PC-9 (cell line): ENCODE results near the gene NUP155. TPM values are rescaled to one million over a fixed set of nuclear protein-coding genes. Genes with fewer than 3 reads are reported as not detected.

ENCODE experiments used
- BruUV-seq: library from RNA; stranded (reverse); fragments of 400-500 nt; replicated peaks from 2 replicates; lab custom pipeline; 2021; lab: Mats Ljungman, UMichigan
- CTCF ChIA-PET: fragments of 300-600 bp; sonication (Branson Sonifier 250); formaldehyde crosslinking; loops from one replicate; lab custom pipeline; 2022; ENCODE audit warnings: antibody characterized with exemption; lab: Charles Lee
- POLR2A ChIA-PET: fragments of 300-600 bp; sonication (Branson Sonifier 250); formaldehyde crosslinking; loops from one replicate; lab custom pipeline; 2022; ENCODE audit warnings: antibody characterized with exemption; ENCODE audit not compliant: unreplicated experiment; lab: Charles Lee
- DNase-seq, 2 experiments: peaks; one replicate each; pipeline versions ENCODE4 v3.0.0 to v3.0.0-alpha.2; 2015 to 2022; ENCODE audit warnings: mixed read lengths in 1 of 2
- H2AFZ ChIP-seq: fragments of 200-600 bp; sonication (generic); 2 replicates; pipeline ENCODE4 v1.8.1; 2017; ENCODE audit warnings: antibody characterized with exemption
- H3F3A ChIP-seq: fragments of 200-600 bp; sonication (generic); 2 replicates; pipeline ENCODE4 v1.8.1; 2017; ENCODE audit warnings: antibody characterized with exemption, mild to moderate bottlenecking, low read depth; ENCODE audit not compliant: insufficient read depth
- H3K27ac ChIP-seq: fragments of 200-600 bp; sonication (generic); 2 replicates; pipeline ENCODE4 v1.6.1; 2016; ENCODE audit warnings: mixed run types
- H3K27me3 ChIP-seq: fragments of 200-600 bp; sonication (generic); 2 replicates; pipeline ENCODE4 v1.6.1; 2016; ENCODE audit warnings: low read depth, mixed run types; ENCODE audit not compliant: insufficient read depth
- H3K36me3 ChIP-seq: fragments of 200-600 bp; sonication (generic); 2 replicates; pipeline ENCODE4 v1.6.1; 2016; ENCODE audit warnings: low read depth, mixed run types
- H3K4me1 ChIP-seq: fragments of 200-600 bp; sonication (generic); replicated peaks from 2 replicates; pipeline ENCODE4 v1.6.1; 2016; ENCODE audit warnings: mixed run types; ENCODE audit not compliant: insufficient read depth
- H3K4me2 ChIP-seq: fragments of 200-600 bp; sonication (generic); 2 replicates; pipeline ENCODE4 v1.6.1; 2017; ENCODE audit warnings: mixed run types
- H3K4me3 ChIP-seq: fragments of 200-600 bp; sonication (generic); 2 replicates; pipeline ENCODE4 v1.6.1; 2016; ENCODE audit warnings: mixed run types
- H3K79me2 ChIP-seq: fragments of 200-600 bp; sonication (generic); 2 replicates; pipeline ENCODE4 v1.6.1; 2017; ENCODE audit warnings: low read depth, mixed run types
- H3K9me2 ChIP-seq: fragments of 200-600 bp; sonication (generic); 2 replicates; pipeline ENCODE4 v1.8.1; 2017; ENCODE audit warnings: mild to moderate bottlenecking; ENCODE audit not compliant: insufficient read depth
- H3K9me3 ChIP-seq: fragments of 200-600 bp; sonication (generic); 2 replicates; pipeline ENCODE4 v1.8.1; 2016; ENCODE audit warnings: low read depth; ENCODE audit not compliant: insufficient read depth
- H4K20me1 ChIP-seq: fragments of 200-600 bp; sonication (generic); 2 replicates; pipeline ENCODE4 v1.8.1; 2017; ENCODE audit not compliant: insufficient read depth
- CTCF ChIP-seq: fragments of 200-600 bp; sonication (generic); conservative IDR thresholded peaks from 2 replicates; pipeline ENCODE4 v1.6.1; 2017; ENCODE audit warnings: mixed run types, antibody characterized with exemption, mild to moderate bottlenecking, moderate library complexity
- EZH2 ChIP-seq: fragments of 200-600 bp; sonication (generic); IDR thresholded peaks from 2 replicates; pipeline ENCODE4 v1.8.0; 2017; ENCODE audit warnings: antibody characterized with exemption, low read depth
- intact Hi-C: fragments of 100-400 bp; cut with micrococcal nuclease; formaldehyde crosslinking; loops from one replicate; pipeline ENCODE4 v1.10.0; 2022; ENCODE audit not compliant: unreplicated experiment
- total RNA-seq: library from RNA; stranded (reverse); gene quantifications from 2 replicates; pipeline ENCODE4 v1.2.3, GENCODE V29; 2021

The NUP155 gene
- total RNA-seq, 1 experiment from 2014 or later: 92.3 TPM

GRCh38 chr5:37255774-37256358 lies 115.0 kb downstream of the NUP155 start:
- H3F3A ChIP-seq: peaks cover 8% of the 10 kb centered on the region; the same call in 1 of the 2 replicates
- H3K36me3 ChIP-seq: no peaks in the 10 kb centered on the region
- H3K4me2 ChIP-seq: no peak overlapping the region
- no peaks in the 10 kb centered on the region for H3K79me2 ChIP-seq
- H4K20me1 ChIP-seq: no peaks in the 10 kb centered on the region
- no peak for DNase-seq
- H3K9me3 ChIP-seq: no peaks in the 10 kb centered on the region
- no peaks in the 10 kb centered on the region for H3K27me3 ChIP-seq
- no peak overlapping the region for H3K4me3 ChIP-seq
- no peak for TF ChIP-seq CTCF
- POLR2A ChIA-PET: interaction anchor here (0.6 kb wide), 1 partner anchor 385 kb away, joined by 3 read pairs; no protein-coding TSS in a partner anchor
- no peak overlapping the region for H3K27ac ChIP-seq
- CTCF ChIA-PET: interaction anchor here (0.5 kb wide), 1 partner anchor 123 kb away, joined by 6 read pairs; the partner anchor contains the start of gene WDR70
- no TSS peak for BruUV-seq
- no peaks in the 10 kb centered on the region for H3K9me2 ChIP-seq
- no peak overlapping the region for H2AFZ ChIP-seq
- no peaks in the 10 kb centered on the region for H3K4me1 ChIP-seq
- intact Hi-C loops: no loop called here

GRCh38 chr5:37254581-37254980 lies 116.3 kb downstream of the NUP155 start:
- Histone ChIP-seq H3K4me2 (no peak overlapping the region), H3K27ac (no peak overlapping the region), H3K79me2 (no peaks in the 10 kb centered on the region), H3F3A (peaks cover 19% of the 10 kb centered on the region; the same call in 1 of the 2 replicates), H2AFZ (no peak overlapping the region), H3K4me1 (no peaks in the 10 kb centered on the region), H3K4me3 (no peak overlapping the region), H3K9me2 (no peaks in the 10 kb centered on the region), H3K9me3 (no peaks in the 10 kb centered on the region), H4K20me1 (no peaks in the 10 kb centered on the region), H3K36me3 (no peaks in the 10 kb centered on the region), H3K27me3 (no peaks in the 10 kb centered on the region)
- CTCF ChIA-PET: no interaction called here
- BruUV-seq: no TSS peak
- no peak for DNase-seq
- TF ChIP-seq EZH2 (no peak), CTCF (no peak)
- intact Hi-C loops: no loop called here
- POLR2A ChIA-PET: interaction anchor here (0.6 kb wide), 1 partner anchor 116 kb away, joined by 24 read pairs; the partner anchor contains the start of gene NUP155

GRCh38 chr5:37251665-37252064 lies 119.2 kb downstream of the NUP155 start:
- CTCF ChIA-PET: interaction anchor here (0.7 kb wide), 2 partner anchors 98 to 118 kb away, joined by 3 to 9 read pairs; no protein-coding TSS in a partner anchor
- TF ChIP-seq CTCF (no peak), EZH2 (no peak)
- Histone ChIP-seq H2AFZ (0 out of 2 replicates have a peak overlapping the region, but pooled peaks have one; percentile 41), H3K27me3 (no peaks in the 10 kb centered on the region), H3K4me2 (no peak overlapping the region), H3K27ac (no peak overlapping the region), H3K79me2 (no peaks in the 10 kb centered on the region), H3K9me3 (no peaks in the 10 kb centered on the region), H3F3A (peaks cover 22% of the 10 kb centered on the region; the same call in 1 of the 2 replicates), H3K36me3 (no peaks in the 10 kb centered on the region), H4K20me1 (no peaks in the 10 kb centered on the region), H3K9me2 (no peaks in the 10 kb centered on the region), H3K4me1 (peaks cover 12% of the 10 kb centered on the region), H3K4me3 (no peak overlapping the region)
- POLR2A ChIA-PET: no interaction called here
- no TSS peak for BruUV-seq
- no peak for DNase-seq
- intact Hi-C loops: no loop called here
